Neutrophil (primary cell): Measurements from ENCODE around the gene HABP2.

Experiments used
- H3K27ac ChIP-seq: fragments of 200-600 bp; sonication (generic); 2 replicates; pipeline ENCODE4 v1.5.1; 2016; ENCODE audit warnings: mild to moderate bottlenecking, moderate library complexity
- H3K27me3 ChIP-seq: fragments of 200-600 bp; sonication (generic); 2 replicates; pipeline ENCODE4 v1.6.0; 2016; ENCODE audit warnings: mild to moderate bottlenecking
- H3K36me3 ChIP-seq: fragments of 200-600 bp; sonication (generic); 2 replicates; pipeline ENCODE4 v1.5.1; 2017
- H3K4me1 ChIP-seq, 2 experiments: fragments of 200-600 bp in 1 of 2; sonication (generic) in 1 of 2; 1 replicate in 1 of 2; 2 replicates in 1 of 2; pipeline versions ENCODE4 v1.5.1 to v1.6.1; 2013 to 2016; ENCODE audit warnings: low read depth in 1 of 2, low read length in 1 of 2, mild to moderate bottlenecking in 1 of 2, moderate library complexity in 1 of 2; ENCODE audit not compliant: control insufficient read depth in 1 of 2, insufficient read depth in 1 of 2
- H3K4me3 ChIP-seq, 2 experiments: fragments of 200-600 bp in 1 of 2; sonication (generic) in 1 of 2; 1 replicate in 1 of 2; 2 replicates in 1 of 2; pipeline ENCODE4 v1.5.1; 2013 to 2016; ENCODE audit warnings: low read depth in 1 of 2, low read length in 1 of 2, mild to moderate bottlenecking in 1 of 2, moderate library complexity in 1 of 2
- H3K9me3 ChIP-seq: fragments of 200-600 bp; sonication (generic); 2 replicates; pipeline ENCODE4 v1.5.1; 2016
- TF ChIP-seq, protein P1 (sequence below): fragments of 200-600 bp; sonication (generic); IDR thresholded peaks from 2 replicates; pipeline ENCODE4 v1.5.1; 2016; ENCODE audit warnings: antibody characterized with exemption

Gene HABP2

DNA sequence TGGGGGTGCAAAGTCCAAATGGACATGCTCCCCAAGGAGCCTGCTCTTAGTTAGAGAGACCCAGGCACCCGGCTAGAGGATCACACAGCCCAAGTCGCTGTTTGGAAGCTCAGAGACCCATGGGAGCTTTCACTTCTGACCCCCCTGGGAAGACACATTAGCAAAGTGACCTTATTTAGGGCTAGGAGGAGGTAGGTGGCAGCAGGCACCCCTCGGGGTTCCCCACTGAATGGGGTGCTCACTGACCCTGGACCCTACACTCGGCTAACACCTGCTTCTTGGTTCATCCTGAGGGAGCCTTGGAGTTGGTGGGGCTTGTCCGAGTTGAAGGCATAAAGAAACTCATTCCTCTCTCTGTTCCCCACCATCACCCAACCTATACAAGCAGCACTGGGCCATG lies 27.1 kb upstream of the HABP2 start:
- no peaks in the 10 kb centered on the region for H3K4me1 ChIP-seq
- H3K9me3 ChIP-seq, result no peaks in the 10 kb centered on the region
- no peaks in the 10 kb centered on the region for H3K36me3 ChIP-seq
- no peaks in the 10 kb centered on the region for H3K27me3 ChIP-seq
- H3K4me3 ChIP-seq, result no peak overlapping the region
- no peak overlapping the region for H3K27ac ChIP-seq
- TF ChIP-seq, protein P1, sequence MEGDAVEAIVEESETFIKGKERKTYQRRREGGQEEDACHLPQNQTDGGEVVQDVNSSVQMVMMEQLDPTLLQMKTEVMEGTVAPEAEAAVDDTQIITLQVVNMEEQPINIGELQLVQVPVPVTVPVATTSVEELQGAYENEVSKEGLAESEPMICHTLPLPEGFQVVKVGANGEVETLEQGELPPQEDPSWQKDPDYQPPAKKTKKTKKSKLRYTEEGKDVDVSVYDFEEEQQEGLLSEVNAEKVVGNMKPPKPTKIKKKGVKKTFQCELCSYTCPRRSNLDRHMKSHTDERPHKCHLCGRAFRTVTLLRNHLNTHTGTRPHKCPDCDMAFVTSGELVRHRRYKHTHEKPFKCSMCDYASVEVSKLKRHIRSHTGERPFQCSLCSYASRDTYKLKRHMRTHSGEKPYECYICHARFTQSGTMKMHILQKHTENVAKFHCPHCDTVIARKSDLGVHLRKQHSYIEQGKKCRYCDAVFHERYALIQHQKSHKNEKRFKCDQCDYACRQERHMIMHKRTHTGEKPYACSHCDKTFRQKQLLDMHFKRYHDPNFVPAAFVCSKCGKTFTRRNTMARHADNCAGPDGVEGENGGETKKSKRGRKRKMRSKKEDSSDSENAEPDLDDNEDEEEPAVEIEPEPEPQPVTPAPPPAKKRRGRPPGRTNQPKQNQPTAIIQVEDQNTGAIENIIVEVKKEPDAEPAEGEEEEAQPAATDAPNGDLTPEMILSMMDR, result no peak

DNA sequence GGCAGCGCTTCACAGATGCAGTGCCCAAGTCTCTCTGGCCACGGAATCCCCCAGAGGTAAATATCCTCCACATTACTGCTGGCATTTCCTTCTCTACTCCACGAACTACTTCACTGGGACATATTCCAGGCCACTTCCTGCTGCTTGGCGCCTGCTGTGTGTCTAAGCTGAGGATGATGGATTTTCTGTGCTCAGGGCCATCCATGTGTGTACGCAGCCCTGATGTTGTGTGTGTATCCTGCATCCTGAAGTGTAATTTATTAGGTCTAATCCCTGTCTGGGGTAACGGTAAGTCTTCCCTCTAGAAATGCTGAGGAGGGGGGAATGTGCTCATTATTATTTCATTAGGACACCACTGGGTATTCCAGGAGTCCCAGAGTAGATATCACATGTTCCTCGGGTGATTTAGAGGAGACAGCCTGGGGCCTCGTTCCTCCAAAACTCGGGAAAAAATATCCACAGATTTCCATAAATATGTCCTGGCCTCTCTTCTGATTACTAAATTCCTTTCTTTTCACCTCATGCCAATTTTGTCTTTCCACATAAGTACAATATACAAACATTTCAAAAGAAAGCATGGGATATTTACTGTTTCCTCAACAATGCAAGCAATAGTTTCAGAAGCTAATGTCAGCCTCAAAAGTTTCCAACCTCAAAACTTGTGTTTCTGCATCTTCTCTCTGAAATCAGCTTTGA lies 25.5 kb upstream of the HABP2 start:
- Histone ChIP-seq H3K27me3 (no peaks in the 10 kb centered on the region), H3K27ac (no peak overlapping the region), H3K9me3 (no peaks in the 10 kb centered on the region), H3K4me1 (no peaks in the 10 kb centered on the region), H3K36me3 (no peaks in the 10 kb centered on the region), H3K4me3 (no peak overlapping the region)
- TF ChIP-seq, protein P1, result no peak

DNA sequence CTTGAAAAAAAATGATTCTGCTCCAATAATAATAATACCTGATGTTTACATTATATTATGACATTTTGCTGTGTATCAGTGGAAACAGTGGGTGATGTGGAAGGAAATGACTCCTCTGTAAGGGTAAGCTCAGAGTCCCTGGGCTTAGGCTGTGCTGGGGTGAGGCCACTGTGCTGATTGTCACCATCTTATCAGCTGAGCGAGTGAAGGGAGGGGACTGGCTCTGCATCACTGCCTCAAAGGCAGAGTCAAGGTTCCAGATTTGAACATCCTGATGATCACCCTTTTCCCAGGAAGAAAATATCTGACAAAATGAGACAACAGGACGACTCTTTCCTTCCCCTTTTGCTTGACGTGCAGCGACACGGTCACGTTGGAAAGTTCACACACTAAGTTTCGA lies 24.0 kb upstream of the HABP2 start:
- Histone ChIP-seq H3K36me3 (no peaks in the 10 kb centered on the region), H3K27ac (no peak overlapping the region), H3K9me3 (no peaks in the 10 kb centered on the region), H3K4me3 (no peak overlapping the region), H3K4me1 (no peaks in the 10 kb centered on the region), H3K27me3 (no peaks in the 10 kb centered on the region)
- TF ChIP-seq, protein P1, result no peak

DNA sequence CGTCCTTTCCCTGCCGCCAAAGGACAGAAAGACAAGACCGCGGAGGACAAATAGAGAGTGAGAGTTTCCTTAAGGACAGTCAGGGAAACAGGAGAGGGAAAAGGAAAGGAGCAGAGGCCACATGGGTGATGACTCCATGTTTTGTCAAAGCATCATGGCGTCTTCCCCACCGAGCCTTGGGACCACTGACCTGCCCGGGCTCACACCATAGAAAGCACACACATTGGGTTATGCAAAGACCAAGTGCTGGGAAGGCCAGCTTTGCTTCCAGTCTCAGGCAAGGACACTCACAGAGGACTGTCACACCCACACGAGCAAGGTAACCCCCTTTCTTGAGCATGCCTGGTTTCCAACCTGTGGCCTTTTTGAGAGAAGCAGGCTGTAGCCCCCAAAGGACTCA lies 23.3 kb upstream of the HABP2 start:
- TF ChIP-seq, protein P1, result no peak
- Histone ChIP-seq H3K36me3 (no peaks in the 10 kb centered on the region), H3K9me3 (no peaks in the 10 kb centered on the region)

DNA sequence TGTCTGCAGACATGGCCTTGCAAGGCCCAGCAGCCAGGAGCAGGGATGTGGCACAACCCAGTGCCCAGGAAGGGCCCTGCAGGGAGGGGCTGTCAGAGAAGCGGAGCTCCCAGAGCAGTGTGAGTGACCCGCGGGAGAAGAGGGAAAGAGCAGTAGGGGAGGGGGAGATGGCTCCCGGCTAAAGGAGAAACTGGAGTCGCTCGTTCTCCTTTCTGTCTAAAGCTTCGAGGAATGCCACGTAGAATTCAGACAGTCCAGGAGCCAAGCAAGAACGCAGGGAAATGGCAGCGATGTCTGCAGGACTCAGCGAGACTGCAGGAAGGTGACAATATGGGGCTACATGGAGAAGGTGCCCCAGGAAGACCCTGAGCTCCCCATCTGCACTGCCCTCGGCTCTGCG lies 22.4 kb upstream of the HABP2 start:
- TF ChIP-seq, protein P1, result no peak
- Histone ChIP-seq H3K4me3 (no peak overlapping the region), H3K27ac (no peak overlapping the region), H3K9me3 (no peaks in the 10 kb centered on the region), H3K27me3 (no peaks in the 10 kb centered on the region), H3K4me1 (no peaks in the 10 kb centered on the region), H3K36me3 (no peaks in the 10 kb centered on the region)

More for the DNA sequence above, 23.3 kb upstream of the HABP2 start:
- no peak overlapping the region for H3K4me3 ChIP-seq
- no peaks in the 10 kb centered on the region for H3K27me3 ChIP-seq
- no peaks in the 10 kb centered on the region for H3K4me1 ChIP-seq
- H3K27ac ChIP-seq, result no peak overlapping the region

DNA sequence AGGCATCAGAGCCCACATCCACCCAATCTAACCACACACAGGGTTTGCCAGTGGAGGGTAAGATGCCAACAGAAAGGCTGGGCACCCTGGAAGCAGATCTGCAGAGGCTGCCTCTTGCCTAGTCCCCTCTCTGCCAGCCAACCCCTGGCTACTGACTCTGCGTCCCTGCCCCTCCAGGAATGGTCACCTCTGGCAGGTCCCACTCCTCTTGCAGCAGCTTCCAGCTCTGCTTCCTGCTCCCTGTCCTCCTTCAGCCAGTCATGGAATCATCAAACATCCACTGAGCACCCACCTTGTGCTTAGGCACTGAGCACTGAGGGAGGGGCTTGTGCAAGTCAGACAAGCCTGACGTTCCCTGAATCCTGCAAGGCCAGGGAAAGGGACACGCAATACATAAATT lies 20.1 kb upstream of the HABP2 start:
- no peaks in the 10 kb centered on the region for H3K36me3 ChIP-seq
- no peaks in the 10 kb centered on the region for H3K4me1 ChIP-seq
- H3K9me3 ChIP-seq, result no peaks in the 10 kb centered on the region
- no peak overlapping the region for H3K27ac ChIP-seq
- H3K27me3 ChIP-seq, result no peaks in the 10 kb centered on the region
- no peak overlapping the region for H3K4me3 ChIP-seq
- TF ChIP-seq, protein P1, result no peak
